Activated gamma-delta T cell treated with anti-CD3 and anti-CD28 coated beads, Interleukin-2, amount 50 U/mL, for 16 hours (primary cell): ENCODE measurements around the gene STAT3.
A peak's percentile ranks its signal among the peaks of the same experiment; 100 is the strongest.
"Not testable (repeated sequence)": the region's sequence is repeated elsewhere in the genome, so short reads cannot be mapped to it uniquely, and the experiment has no call there.

Experiments used
- DNase-seq: peaks from one replicate; pipeline ENCODE4 v3.0.0-alpha.2; 2020; ENCODE audit warnings: low read depth

The STAT3 gene

DNA sequence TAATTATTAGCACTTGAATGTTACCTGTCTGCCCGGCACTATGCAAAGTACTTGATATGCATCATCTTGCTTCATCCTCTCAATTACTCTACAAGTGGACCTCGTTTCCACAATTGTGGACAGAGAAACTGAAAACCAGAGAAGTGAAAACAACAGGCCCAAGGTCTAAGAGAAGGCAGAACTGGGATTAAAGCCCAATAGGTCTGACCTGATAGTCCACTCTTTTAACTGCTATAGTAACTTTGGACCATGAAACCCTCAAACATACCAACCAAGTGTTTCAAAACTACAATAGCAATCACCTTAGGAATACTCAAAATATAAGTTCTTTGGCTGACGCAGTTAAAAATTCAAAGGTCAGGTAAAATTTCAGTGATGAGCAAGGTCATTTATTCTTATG is 7.3 kb downstream of the STAT3 start:
- no peak for DNase-seq

DNA sequence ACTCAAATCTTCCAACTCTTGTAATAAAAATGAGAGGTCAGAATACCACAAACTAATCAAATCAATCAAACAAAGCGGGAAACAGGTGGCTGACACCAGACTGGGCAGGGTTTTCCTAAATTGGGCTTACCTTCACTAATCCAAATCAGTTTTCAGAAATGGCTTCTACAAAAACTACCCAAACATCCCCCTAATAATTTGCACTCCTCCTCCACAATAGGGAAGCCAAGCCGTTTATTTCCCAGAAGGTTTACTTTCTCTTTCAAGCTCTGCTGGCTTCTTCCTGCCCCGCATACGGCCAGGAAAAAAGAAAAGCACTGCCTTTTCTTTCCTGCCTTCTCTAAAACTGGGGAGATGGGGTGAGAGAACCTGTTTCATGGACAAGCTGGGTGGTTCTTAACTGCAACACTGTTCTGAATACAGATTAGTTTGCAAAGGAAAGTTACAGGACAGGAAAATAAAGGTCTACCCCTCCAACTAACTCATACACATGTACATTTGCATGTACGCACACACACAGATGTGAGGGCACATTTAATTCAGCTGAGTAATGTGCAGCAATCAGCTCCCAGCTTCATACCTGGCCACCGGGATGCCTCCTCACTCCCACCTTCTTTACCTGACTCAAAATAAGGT is 9.2 kb downstream of the STAT3 start:
- DNase-seq = no peak

DNA sequence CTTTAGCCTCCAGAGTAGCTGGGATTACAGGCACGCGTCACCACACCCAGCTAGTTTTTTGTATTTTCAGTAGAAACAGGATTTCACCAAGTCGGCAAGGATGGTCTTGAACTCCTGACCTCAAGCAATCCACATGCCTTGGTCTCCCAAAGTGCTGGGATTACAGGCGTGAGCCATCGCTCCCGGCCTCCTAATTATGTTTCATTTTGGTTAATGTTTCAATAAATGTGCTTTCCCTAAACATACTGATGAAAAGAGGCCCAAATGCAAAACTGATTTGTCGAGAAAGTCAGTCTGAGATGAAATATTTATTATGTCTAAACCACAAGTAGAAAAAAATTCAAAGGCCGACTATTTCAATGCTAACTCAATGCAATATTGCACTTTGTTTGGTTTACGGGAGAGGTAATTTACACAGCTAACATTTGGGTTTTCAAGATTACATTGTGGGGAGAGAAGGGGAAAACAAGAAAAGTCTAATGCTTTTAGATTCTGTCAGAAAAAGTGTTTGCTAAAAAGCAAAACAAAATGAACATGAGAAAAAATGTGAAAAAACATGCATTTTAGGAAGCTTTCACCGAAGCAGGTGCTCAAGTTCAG is 9.8 kb downstream of the STAT3 start:
- DNase-seq = no peak

DNA sequence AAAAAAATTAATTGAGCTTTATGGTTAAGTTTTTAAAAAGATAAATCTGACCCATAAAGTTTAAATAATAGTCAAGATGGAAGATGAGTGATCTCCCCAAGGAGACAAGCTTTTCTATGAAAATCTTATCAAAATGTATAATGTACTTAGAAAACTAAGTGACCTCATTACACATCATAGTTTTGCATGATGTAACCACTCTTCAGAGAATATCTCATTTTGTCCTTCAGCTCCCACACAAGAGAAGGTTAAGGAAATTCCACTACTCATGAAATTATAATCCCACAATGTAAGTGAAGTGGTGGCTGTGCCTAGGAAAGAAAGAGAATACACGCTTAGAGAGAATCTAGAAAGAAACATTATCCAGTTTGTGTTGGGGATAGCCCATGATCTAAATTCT is 14.3 kb downstream of the STAT3 start:
- DNase-seq = no peak

DNA sequence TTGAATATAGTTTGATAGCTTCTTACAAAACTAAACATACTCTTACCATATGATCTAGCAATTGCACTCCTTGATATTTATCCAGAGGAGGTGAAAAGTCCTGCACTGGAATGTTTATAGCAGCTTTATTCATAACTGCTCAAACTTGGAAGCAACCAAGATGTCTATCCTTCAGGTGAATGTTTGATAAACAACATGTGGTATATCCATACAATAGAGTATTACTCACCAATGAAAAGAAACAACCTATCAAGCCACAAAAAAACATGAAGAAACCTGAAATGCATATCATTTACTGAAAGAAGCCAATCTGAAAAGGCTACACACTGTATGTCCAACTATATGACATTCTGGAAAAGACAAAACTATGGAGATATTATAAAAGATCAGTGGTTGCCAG is 16.1 kb downstream of the STAT3 start:
- DNase-seq = no peak

DNA sequence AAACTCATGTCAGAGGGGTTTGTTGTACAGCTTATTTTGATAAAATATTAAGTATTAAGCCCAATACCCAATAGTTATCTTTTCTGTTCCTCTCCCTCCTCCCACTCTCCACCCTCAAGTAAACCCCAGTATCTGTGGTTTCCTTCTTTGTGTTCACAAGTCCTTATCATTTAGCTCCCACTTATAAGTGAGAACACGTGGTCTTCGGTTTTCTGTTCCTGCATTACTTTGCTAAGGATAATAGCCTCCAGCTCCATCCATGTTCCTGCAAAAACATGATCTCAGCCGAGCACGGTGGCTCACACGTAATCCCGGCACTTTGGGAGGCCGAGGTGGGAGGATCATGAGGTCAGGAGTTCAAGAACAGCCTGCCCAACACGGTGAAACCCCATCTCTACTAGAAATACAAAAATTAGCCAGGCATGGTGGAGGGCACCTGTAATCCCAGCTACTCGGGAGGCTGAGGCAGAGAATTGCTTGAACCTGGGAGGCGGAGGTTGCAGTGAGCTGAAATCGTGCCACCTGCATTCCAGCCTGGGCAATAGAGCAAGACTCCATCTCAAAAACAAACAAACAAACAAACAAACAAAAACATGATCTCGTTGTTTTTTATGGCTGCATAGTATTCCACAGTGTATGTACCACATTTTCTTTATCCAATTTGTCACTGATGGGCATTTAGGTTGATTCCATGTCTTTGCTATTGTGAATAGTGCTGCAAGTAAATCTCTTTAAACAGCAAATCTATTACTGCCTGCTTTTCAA is 19.3 kb downstream of the STAT3 start:
- DNase-seq = not testable (repeated sequence)

DNA sequence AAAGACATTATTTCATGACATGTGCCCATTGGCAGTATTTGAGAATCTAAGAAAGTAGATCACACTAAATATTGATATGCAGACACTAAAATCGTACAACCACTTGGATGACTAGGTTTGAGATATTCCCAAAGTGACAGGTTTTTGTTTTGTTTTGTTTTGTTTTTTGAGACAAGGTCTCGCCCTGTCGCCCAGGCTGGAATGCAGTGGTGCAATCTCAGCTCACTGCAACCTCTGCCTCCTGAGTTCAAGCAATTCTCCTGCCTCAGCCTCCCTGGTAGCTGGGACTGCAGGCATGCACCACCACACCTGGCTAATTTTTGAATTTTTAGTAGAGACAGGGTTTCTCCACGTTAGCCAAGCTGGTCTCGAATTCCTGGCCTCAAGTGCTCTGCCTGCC is 19.9 kb downstream of the STAT3 start:
- DNase-seq = not testable (repeated sequence)

DNA sequence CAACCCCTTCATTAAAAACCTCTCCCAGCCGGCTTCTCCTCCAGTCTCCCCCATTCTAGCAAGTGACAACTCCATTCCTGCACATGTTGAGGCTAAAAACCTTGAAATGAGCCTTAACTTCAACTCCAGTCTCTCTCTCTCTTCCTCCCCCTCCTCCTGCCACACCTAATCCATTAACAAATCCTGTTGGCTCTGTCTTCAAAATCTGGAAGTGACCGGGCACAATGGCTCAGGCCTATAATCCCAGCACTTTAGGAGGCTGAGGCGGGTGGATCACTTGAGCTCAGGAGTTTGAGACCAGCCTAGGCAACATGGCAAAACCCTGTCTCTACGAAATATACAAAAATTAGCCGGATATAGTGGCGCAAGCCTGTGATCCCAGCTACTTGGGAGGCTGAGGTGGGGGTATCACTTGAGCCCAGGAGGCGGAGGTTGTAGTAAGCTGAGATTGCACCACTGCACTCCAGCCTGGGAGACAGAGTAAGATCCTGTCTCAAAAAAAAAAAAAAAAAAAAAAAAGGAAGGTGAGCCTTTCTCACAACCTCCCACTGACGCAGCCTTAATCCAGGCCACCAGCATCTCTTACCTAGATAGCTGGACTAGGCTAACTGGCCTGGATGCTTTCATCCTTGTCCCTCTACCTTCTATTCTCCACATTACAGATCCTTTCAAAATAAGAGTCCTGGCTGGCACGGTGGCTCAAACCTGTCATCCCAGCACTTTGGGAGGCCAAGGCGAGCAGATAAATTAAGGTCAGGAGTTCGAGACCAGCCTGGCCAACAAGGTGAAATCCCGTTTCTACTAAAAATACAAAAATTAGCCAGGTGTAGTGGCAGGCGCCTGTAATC is 21.8 kb downstream of the STAT3 start:
- DNase-seq = not testable (repeated sequence)

DNA sequence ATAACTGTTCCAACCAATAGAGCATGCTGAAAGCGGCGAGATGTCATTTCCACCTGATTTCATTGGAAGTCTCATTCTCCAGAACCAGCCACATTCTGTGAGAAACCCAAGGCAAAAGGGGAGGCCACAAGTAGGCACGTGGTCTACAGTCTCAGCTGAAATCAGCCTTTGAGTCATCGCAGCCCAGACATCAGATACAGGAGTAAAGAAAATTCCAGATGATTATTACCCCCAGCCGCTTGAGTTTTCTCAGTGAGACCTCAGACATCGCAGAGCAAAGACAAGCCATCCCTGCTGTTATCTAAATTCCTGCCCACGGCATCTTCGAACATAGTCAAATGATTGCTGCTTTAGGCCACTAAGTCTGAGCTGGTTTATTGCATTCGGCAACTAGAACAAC is 23.1 kb downstream of the STAT3 start:
- DNase-seq = no peak

DNA sequence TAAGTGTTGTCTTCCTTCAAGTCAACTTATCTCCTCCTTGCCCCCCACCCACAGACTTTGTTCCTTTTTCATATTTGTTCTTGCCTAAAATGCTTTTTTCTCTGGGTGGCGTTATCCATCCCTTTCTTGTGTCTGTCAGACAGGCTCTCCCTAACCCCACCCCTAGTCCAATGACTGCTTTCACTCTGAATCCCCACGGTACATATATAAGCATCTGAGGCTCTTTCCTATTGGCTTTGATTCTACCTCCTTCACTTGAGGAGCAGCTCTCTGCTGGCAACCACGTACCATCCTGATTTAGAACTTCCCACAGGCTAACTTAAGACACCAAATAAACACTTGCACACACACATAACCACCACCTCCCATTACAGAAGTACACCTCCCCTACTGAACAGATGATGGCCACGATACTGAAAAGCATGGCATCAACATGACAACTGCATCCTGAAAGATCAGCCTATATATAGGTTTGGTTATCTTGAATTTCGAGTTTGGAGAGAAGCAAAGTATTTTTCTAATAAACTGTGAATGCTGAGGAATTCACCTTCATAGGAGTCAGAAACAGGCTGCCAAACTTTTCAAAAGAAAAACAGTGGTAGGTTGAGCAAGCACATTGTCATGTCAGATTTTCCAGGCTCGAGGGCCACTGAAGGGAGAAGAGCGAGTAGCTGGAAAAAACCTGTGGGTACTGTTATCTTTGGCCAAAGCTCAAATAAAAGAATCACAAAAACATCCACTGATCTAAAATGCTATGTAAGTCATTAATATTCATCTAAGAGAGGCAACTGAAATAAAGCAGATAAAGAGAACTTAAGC is 24.3 kb downstream of the STAT3 start:
- no peak for DNase-seq

DNA sequence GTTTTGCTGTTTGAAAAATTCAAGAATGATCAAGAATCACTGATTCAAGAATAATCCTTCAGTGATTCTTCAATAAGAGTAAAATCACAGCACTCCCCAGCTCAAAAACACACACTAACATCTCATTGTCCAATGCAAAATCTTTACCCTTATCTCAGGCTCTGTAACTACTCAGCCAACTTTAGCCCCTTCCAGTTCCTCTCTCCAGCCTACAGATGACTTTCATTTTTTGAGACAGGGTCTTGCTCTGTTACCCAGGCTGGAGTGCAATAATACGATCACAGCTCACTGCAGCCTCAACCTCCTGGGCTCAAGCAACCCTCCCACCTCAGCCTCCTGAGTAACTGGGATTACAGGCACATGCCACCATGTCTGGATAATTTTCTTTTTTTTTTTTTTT is 25.0 kb downstream of the STAT3 start:
- no peak for DNase-seq

DNA sequence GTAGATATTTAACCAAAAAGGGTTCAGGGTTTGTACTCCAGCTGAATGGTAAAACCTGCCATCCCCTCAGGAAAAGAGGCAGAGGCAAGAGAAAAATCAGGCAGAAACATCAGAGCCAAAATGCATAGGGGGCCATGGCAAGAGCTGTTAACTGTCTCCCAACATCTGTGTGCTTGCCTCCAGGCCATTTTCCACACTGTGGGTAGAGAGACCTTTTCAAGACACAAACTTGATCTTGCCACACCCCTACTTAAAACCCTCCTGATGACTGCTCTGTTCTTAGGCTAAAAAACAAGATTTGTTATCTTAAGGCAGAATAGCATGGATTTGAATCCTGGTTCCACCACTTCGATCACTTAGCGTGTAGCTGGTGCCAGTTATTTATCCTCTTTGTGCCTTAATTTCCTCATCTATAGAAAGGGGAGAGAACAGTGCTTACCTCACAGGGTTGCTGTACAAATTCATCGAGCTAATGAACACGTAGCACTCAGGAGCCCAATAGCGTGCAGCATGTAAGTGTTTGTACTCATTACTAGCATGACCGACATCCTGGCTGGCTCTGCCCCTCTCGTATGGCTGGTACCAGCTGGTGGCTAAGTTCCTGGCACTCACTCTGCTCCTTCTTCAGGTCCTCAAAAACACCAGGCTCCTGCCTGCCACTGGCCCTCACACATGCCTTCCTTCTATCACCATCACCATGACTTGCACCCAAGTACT is 25.8 kb downstream of the STAT3 start:
- DNase-seq = no peak

DNA sequence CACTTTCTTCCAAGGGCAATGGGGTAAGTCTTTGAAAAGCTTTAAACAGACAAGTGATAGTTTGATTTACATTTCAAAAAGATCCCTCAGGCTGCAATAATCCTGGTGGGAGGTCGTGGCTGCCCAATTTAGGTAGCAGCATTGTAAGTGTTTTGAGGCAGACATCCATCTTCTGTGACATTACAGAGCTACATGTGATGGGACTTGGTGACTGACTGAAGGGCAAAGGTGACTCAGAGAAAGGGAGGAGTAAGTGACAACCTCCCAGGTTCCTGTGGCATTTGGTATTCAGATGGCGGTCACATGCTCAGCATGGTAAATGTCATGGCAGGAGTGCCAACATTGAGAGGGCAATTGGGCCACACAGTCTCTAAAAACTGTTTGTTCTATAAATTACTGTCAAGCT is 26.5 kb downstream of the STAT3 start:
- peak; percentile 46 for DNase-seq

DNA sequence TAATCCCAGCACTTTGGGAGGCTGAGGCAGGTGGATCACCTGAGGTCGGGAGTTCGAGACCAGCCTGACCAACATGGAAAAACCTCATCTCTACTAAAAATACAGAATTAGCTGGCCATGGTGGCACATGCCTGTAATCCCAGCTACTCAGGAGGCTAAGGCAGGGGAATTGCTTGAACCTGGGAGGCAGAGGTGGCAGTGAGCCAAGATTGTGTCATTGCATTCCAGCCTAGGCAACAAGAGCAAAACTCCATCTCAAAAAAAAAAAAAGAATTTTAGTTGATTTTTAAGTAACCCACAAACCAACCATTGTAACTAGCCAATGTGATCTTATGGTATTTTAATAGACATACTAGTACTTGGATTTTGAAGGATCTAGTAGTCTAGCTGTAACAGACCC is 27.9 kb downstream of the STAT3 start:
- DNase-seq = not testable (repeated sequence)

DNA sequence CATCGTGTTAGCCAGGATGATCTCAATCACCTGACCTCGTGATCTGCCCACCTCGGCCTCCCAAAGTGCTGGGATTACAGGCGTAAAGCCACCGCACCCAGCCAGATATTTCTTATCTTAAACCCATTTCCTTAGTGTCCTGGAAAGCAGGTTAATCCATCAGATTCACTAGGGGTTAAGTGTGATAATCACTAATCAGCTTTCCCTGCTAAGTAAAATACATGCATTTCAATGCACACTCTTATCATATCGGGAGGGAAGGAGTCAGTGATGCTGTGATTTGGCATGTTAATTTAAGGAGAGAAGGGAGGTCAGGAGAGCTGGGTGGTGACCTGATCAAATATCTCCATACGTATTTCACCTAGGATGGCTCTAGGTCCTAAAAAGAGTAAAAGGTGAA is 29.1 kb downstream of the STAT3 start:
- no peak for DNase-seq

DNA sequence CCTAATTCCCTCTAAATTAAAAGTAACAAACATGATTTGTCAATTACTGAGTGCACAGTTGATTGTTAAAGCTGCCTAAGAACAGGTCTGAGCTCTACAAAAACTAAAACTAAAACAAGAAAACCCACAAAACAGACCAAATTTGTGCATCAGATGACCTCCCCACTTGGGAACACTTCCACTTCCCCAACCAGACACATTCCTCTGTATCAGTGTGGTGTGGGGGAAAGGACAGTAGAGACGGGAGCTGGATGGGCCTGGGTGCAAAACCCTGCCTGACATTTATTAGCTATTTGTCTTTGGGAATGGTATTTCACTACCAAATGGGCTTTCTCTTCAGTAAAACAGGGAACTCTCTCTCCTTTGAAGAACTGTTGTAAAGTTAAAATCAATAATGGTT is 29.8 kb downstream of the STAT3 start:
- DNase-seq = no peak

DNA sequence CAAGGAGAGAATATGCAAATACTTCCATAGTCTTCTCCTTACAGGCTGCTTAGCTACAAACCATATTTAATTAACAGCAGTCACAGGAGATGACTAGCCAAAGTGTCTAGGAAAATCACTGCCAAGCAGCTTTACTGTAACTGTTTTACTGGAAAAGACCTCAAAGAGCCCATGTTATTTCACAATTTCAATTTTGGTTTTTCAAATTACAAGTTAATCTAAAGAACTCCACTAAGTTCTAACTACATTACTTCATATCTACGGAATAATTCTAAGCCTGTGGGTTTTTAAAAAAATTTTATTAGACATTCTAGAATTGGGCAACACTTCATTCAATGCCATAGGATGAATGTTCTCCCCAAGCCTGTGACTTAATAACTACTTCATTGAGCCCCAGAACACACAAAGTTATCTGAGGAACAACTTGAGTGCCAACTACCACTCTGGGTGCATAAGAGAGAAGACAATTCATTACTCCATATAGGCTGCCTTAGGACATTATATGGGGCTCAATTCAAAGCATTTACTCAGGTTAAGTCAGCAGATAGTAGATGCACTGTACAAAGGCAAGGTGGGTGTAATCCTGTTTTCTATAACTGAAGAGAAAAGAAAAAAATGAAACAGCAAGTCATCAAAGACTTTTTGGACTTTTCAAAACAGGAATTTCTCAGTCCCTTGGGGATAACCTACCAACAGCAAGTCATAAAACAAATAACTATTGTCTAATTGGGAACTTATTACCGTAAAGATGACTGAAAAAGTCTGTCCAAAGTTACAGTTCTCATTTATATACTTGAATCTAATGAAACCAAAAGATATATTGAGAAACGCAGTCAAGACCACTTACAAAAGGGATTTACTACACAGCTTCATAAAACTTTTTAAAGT is 33.0 kb downstream of the STAT3 start:
- no peak for DNase-seq

DNA sequence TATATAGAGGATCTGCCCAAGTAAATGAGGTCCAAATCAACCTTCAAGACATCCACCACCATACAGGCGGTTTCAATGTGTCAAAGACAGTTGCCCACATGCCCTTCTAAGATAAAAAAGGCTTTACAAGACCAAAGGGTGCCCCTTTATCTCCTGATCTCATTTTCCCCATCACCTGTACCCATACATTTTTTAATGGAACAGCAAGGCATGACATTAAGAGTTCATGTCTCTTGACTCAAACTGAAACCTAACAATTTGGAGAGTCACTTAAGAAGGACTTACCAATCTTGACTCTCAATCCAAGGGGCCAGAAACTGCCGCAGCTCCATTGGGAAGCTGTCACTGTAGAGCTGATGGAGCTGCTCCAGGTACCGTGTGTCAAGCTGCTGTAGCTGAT is 40.1 kb downstream of the STAT3 start:
- no peak for DNase-seq

DNA sequence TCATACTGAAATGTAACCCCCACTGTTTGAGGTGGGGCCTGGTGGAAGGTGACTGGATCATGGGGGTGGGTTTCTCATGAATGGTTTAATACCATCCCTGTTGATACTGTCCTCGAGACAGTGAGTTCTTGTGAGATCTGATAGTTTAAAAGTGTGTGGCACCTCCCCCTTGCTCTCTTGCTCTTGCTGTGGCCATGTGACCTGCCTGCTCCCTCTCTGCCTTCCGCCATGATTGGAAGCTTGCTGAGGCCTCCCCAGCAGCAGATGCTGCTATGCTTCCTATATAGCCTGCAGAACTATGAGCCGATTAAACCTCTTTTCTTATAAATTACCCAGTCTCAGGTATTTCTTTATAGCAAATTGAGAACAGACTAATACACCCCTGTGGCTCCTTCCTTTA is 40.6 kb downstream of the STAT3 start:
- no peak for DNase-seq

DNA sequence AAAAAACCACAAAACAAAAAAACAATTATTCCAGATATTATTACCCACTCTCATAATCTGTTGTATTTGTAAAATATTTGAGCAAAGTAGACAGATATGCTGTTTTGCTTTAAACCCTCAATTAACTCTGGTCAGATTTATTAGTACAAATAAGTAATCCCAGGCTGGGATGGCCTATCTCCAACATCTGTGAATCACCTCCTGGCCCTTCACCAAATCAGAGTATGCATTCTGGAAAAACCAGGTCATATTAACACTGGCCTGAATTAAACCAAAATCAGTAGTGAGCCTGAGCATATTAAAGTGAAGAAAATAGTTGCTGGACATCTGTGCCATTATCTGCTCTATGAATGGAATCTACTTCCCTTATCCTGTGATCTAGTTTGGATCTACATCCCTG is 41.0 kb downstream of the STAT3 start:
- no peak for DNase-seq
